ENCODE results near the gene CCNQ.

The CCNQ gene

DNA sequence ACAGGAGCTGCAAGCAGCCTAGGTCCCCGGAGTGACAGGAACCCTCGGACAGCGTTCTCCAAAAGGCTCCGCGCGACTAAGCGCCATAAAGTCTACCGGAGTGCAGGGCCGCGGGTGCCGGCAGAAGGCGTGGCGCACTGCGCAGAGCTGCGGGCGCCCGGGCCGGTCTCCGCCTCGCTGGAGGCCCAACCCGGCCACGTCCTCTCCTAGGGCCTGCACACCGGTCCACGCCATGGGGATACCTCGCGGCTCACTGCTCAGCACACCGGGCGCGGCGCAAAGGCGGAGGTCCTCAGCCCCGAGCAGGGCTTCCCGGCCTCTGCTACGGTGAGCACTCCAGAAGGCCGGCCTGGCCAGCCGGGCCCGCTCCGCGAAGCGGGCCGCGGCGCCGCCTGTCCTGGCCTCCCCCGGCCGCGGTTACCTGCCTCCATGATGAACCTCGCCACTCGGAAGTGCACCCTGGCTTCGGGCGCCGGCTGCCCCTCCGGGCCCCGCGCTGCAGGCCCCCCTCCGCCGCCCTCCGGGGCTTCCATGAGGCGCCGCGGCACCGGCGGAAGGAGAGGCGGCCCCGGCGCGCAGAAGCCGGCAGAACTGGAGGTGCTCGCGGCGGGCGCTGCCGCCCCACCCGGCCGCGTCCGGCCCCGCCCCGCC lies at the start of gene CCNQ:
TSS of gene CCNQ (minus strand) at position 599 of the 651 bp plus-strand sequence. CDS start at position 533, 66 bp downstream.
- DNase-seq: peak; percentile 6

DNA sequence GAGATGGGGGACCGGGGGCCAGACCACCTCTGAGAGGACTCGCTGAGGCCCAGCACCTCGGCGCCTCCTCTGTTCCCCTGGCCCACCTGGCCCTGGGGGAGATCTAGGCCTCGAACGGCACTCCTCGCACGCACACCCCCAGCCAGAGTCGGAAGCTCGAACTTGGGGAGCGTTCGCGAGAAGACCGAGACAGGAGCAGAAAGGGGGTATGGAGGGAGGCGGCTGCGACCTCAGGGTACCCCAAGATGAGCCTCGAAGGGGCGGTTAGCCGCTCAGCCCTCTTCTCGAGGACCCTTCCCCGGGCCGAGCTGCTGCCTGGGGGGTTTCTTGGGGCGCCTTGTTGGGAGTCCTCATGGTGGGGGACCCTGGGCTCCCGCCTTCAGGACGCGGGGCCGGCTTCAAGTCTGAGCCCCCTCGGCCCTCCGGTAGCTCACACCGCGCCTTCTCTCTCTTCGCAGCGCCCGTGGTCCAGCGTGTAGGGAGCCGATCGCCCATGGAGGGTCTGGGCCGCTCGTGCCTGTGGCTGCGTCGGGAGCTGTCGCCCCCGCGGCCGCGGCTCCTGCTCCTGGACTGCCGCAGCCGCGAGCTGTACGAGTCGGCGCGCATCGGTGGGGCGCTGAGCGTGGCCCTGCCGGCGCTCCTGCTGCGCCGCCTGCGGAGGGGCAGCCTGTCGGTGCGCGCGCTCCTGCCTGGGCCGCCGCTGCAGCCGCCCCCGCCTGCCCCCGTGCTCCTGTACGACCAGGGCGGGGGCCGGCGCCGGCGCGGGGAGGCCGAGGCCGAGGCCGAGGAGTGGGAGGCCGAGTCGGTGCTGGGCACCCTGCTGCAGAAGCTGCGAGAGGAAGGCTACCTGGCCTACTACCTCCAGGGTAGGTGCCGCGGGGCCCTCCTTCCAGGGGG lies 48.8 kb upstream of the CCNQ start:
- DNase-seq: no peak

- no peak for DNase-seq
These were observed 47.9 kb upstream of the CCNQ start, which contains the start of gene DUSP9 for GRCh38 chrX:153646620-153647373. DUSP9 (plus strand) TSS chrX:153647203; CDS start chrX:153647954, 751 bp downstream.

GRCh38 chrX:153645921-153646488 lies 47.1 kb upstream of the CCNQ start:
- DNase-seq: no peak

DNA sequence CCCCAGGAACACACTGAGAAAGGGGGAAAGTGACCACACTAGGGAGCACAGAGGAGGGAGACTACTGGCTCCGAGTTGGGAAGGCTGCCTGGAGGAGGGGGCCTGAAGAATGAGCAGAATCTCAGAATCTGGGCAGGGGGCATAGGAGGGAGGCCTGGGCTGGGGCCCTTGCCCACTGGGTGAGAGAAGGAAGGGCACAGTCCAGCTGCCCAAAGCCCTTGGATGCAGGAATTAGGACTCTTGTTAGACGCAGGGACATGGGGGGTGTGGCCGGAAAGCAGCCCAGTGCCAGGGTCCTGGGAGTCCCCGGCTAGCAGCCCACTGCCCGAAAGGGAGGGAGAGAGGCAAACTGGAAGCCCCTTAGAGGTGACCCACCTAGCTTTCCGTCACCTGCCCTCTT lies 46.2 kb upstream of the CCNQ start:
- no peak for DNase-seq

GRCh38 chrX:153644356-153645125 lies 45.6 kb upstream of the CCNQ start:
- DNase-seq: no peak

GRCh38 chrX:153643431-153644351 lies 44.8 kb upstream of the CCNQ start:
- DNase-seq: no peak

DNA sequence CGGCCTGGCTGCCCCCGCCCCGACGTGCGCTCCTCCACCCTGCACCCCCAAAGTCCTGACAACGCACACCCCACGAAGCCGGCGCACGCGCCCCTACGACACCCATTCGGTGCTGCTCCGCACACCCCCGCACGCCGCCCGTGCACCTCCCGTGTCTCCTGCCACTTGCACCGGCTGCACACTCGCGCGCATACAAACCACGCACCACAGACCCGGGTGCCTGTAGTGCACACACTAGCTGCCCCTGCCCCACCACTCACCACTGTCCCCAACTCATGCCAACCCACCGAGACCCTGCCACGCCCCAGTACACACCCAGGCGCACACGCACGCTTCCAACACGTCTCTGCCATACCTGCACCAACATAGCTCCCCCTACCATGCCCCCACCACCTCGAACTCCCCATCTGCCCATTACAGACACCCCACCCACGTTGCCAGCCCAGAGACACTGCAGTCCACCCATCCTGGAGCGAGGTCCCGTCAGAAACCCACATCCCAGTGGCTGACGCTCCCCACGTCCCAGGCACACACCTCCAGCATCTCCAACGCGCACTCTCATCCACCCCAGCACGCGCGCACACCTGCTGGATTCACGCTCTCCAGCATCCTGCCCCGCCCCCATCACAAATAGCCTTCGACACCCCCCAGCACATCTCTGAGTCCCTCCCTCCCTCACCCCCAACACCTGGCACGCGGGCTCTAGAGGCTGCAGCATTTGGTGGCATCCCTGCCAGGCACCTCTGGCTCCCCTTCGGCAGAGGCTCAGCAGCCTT lies 43.9 kb upstream of the CCNQ start:
- DNase-seq: no peak

GRCh38 chrX:153642051-153642654 lies 43.2 kb upstream of the CCNQ start:
- DNase-seq: no peak

DNA sequence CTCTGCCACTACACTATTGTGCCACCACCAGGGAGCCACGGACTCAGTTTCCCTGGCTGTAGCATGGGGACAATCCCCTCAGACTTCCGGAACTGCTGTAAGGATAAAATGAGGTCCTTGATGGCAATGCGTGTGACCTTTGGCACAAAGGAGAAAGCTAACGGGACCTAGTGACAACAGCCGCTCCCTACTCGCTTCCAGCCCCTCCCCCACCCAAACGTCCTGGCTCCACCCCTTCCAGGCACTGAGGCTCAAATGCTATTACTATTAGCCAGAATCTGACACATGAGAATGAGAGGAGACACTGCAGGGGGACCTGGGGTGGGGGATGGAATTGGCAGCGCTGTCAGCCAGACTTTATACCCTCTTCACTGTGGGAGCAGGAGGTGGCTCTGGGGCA lies 42.7 kb upstream of the CCNQ start:
- no peak for DNase-seq

GRCh38 chrX:153640736-153641575 lies 42.0 kb upstream of the CCNQ start:
- DNase-seq: no peak

- no peak for DNase-seq
These were observed 41.2 kb upstream of the CCNQ start for GRCh38 chrX:153640045-153640686.

- no peak for DNase-seq
These were observed 40.5 kb upstream of the CCNQ start for GRCh38 chrX:153639177-153640044.

DNA sequence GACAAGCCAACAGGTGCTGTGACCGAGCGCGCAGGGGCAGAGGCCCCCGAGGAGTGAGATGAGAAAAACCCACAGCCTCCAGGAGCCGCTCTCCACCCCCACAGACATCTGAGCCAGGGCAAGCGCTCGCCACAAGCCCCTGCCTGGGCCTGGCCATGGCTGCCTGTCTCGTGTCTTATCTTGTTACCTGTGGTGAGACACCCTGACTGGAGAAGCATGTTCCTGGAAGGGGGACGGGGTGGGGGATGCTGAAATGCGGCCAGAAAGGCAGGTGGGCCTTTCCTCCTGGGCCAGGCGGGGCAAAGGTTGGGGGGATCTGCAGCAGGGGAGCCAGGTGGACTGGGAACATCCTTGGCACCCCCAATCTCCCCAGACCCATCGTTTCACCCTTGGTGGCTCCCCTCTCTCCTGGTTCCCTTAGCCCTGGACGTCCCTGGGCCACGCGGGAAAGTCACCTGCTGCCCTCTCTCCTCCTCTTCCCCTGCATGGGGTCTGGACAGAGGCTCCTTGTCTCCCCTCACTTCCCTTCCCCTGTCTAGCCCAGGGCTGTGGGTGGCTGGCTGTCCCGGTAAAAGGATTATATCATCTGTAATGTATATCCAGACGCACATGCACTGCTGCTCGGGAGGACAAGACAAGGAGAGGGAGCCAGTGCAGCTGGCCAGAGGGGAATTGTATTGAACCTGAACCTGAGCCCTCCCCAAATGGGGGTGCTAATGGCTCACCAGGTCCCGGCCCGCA lies 39.7 kb upstream of the CCNQ start:
- no peak for DNase-seq

- DNase-seq: no peak
These were observed 39.1 kb upstream of the CCNQ start for GRCh38 chrX:153638041-153638371.

All from stimulated activated CD4-positive, alpha-beta T cell treated with anti-CD3 and anti-CD28 coated beads, Interleukin-1b, Interleukin-23, amount 100 ng/mL, for 48 hours (primary cell).